ENCODE results near the gene LRP4.

DNA sequence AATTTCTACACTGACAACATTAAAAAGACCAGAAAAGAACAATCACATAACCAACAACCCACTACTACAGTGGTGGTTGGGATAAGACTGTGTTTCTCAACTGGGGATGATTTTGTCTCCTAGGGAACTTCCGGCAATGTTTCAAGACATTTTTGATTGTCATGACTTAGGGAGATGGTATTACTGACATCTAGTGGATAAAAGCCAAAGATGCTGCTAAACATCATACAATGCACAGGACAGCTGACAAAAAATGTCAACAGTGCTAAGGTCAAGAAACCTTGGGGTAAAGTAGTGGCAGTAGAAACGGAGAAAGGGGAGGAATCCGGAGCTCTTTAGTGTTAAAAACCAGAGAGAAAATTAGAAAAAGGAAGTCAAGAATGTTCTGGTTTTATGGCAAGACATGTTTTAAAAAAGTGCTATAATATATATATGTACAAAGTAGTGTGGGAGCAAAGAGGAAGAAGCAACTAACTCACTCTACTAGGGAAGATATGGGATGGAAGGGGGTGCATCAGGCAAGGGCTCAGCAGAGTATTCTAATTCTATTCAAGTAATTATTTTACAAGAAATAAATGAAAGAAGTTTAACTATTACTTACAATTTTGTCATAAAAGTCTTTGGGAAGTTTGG is 109.4 kb downstream of the LRP4 start:
- TF ChIP-seq, protein P1, sequence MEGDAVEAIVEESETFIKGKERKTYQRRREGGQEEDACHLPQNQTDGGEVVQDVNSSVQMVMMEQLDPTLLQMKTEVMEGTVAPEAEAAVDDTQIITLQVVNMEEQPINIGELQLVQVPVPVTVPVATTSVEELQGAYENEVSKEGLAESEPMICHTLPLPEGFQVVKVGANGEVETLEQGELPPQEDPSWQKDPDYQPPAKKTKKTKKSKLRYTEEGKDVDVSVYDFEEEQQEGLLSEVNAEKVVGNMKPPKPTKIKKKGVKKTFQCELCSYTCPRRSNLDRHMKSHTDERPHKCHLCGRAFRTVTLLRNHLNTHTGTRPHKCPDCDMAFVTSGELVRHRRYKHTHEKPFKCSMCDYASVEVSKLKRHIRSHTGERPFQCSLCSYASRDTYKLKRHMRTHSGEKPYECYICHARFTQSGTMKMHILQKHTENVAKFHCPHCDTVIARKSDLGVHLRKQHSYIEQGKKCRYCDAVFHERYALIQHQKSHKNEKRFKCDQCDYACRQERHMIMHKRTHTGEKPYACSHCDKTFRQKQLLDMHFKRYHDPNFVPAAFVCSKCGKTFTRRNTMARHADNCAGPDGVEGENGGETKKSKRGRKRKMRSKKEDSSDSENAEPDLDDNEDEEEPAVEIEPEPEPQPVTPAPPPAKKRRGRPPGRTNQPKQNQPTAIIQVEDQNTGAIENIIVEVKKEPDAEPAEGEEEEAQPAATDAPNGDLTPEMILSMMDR (conservative IDR thresholded peaks at IDR 0.05 in 1 of 2, IDR thresholded peaks at IDR 0.05 in 1 of 2; ENCODE audit: extremely low read depth in 1 of 2, insufficient read depth in 1 of 2, low read depth in 1 of 2, low read length in 2 of 2), result peak; percentile 23 to 45
- no peak for TF ChIP-seq EZH2 (IDR thresholded peaks at IDR 0.05; ENCODE audit: borderline replicate concordance, low read length)
